PFSK-1 (cell line): ENCODE results near the gene IL17C.

Experiments used
- POLR2AphosphoS5 ChIP-seq: IDR thresholded peaks from 2 replicates; pipeline ENCODE4 v1.6.1; 2012; ENCODE audit warnings: low read depth, mild to moderate bottlenecking, control low read depth, low read length, moderate library complexity
- SIN3A ChIP-seq: IDR thresholded peaks from 2 replicates; pipeline ENCODE4 v1.6.1; 2012; ENCODE audit warnings: mild to moderate bottlenecking, low read length, moderate library complexity, borderline replicate concordance; ENCODE audit not compliant: insufficient read depth

- TF ChIP-seq POLR2AphosphoS5, result no peak
- TF ChIP-seq SIN3A, result no peak
These were observed 1.7 kb downstream of the IL17C start for GRCh38 chr16:88640039-88640495.
